GM12864 (cell line): ENCODE results near the gene WDR59.
"Not testable (repeated sequence)": the region's sequence is repeated elsewhere in the genome, so short reads cannot be mapped to it uniquely, and the experiment has no call there.

Experiments
- DNase-seq: peaks from one replicate; pipeline ENCODE4 v3.0.0-alpha.2; 2011; ENCODE audit warnings: low read depth
- H3K4me3 ChIP-seq: 2 replicates; pipeline ENCODE4 v1.5.1; 2011; ENCODE audit warnings: mild to moderate bottlenecking, low read depth, low read length, control low read depth
- TF ChIP-seq, protein P1 (sequence below): IDR thresholded peaks from 2 replicates; pipeline ENCODE4 v1.5.1; 2011; ENCODE audit warnings: low read depth, mild to moderate bottlenecking, moderate library complexity, low read length, control low read depth, inconsistent platforms; ENCODE audit errors: missing control alignments

The WDR59 gene

DNA sequence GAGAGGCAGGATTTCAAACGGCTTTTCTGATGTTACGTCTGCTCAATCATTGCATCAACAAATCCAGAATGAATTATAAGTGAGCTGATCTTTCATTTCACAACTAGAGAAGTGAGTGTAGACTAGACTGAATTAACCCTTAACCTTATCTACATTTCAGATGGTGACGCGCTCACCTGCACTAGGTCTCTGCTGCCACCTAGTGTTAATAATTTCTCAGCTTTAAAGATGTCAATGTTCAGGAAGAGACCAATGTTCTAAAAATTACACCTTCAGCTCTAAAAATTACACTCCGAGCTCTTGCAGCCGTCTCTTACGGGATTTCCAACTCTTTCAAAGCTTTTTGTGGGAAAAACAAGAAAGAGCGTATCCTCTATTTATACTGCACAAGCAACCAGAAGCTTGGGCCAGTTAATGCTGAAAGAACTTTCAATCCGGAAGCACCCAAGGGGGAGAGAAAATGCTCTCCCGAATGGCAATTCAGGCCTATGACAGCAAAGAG lies 122.1 kb downstream of the WDR59 start:
- no peak overlapping the region for H3K4me3 ChIP-seq
- TF ChIP-seq, protein P1, sequence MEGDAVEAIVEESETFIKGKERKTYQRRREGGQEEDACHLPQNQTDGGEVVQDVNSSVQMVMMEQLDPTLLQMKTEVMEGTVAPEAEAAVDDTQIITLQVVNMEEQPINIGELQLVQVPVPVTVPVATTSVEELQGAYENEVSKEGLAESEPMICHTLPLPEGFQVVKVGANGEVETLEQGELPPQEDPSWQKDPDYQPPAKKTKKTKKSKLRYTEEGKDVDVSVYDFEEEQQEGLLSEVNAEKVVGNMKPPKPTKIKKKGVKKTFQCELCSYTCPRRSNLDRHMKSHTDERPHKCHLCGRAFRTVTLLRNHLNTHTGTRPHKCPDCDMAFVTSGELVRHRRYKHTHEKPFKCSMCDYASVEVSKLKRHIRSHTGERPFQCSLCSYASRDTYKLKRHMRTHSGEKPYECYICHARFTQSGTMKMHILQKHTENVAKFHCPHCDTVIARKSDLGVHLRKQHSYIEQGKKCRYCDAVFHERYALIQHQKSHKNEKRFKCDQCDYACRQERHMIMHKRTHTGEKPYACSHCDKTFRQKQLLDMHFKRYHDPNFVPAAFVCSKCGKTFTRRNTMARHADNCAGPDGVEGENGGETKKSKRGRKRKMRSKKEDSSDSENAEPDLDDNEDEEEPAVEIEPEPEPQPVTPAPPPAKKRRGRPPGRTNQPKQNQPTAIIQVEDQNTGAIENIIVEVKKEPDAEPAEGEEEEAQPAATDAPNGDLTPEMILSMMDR = peak; percentile 71
- no peak for DNase-seq

DNA sequence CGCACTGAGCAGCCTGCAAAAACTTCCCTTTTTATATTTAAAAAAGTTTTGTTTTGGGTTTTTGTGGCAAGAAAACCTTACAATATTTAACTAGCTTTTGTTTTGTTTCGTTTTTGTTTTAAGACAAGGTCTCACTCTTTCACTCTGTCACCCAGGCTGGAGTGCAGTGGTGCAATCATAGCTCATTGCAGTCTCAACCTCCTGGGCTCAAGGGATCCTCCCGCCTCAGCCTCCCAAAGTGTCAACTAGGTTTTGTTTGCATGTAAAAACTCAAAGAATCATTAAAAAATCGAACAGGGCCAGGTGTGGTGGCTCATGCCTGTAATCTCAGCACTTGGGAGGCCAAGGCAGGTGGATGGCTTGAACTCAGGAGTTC lies 132.4 kb downstream of the WDR59 start:
- DNase-seq = no peak
- no peak overlapping the region for H3K4me3 ChIP-seq
- TF ChIP-seq, protein P1 = no peak

DNA sequence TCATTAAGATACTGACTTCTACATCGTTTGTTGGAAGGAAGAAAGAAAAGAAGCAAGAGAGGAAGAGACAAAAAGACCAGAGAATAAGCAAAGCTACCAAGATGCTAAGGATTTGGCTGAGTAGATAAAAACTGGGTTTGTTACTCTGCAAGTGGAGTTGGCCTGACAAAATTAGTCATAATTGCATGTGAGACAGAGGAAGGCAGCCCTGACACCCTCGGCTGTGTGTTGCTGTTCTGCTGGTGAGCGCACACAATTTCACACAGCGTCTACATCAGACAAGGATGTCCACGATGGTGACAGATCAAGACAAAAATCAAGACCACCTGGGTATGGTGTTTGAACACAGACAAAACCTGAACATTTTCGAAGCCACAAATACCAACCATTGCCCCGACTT lies 134.9 kb downstream of the WDR59 start:
- TF ChIP-seq, protein P1 = no peak
- H3K4me3 ChIP-seq = no peak overlapping the region
- no peak for DNase-seq

DNA sequence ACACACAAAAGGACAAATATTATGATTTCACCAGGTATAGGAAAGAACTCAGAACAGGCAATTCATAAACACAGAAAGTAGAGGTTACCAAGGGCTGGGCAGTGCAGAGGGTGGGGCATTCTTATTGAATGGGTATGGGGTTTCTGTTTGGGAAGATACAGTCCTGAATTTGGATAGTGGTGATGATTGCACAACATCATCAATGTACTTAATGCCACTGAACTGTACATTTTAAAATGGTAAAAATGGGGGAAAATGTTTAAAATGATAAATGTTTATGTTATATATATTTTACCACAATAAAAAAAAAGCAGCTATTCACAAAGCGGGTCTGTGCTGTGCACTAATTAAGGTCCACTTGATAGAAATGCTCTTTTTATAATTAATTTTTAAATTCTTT lies 137.7 kb downstream of the WDR59 start:
- H3K4me3 ChIP-seq = no peak overlapping the region
- TF ChIP-seq, protein P1 = no peak
- DNase-seq = no peak

DNA sequence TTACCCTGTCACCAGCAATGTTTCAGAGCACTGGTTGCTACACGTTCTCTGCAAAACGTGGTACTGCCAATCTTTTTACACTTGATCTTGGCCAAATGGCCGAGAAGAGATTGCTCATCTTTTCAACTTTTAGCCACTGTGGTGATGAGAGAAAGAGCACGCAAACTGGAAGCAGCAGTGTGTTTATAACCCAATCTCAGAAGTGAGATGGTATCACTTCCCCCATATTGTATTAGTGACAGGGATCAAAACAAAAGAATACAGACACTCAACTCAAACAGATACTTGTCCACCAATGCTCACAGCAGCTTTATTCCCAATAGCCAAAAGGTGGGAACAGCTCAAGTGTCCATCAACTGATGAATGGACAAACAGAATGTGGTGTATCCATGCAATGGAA lies 138.2 kb downstream of the WDR59 start:
- TF ChIP-seq, protein P1 = no peak
- H3K4me3 ChIP-seq = no peak overlapping the region
- DNase-seq = no peak

DNA sequence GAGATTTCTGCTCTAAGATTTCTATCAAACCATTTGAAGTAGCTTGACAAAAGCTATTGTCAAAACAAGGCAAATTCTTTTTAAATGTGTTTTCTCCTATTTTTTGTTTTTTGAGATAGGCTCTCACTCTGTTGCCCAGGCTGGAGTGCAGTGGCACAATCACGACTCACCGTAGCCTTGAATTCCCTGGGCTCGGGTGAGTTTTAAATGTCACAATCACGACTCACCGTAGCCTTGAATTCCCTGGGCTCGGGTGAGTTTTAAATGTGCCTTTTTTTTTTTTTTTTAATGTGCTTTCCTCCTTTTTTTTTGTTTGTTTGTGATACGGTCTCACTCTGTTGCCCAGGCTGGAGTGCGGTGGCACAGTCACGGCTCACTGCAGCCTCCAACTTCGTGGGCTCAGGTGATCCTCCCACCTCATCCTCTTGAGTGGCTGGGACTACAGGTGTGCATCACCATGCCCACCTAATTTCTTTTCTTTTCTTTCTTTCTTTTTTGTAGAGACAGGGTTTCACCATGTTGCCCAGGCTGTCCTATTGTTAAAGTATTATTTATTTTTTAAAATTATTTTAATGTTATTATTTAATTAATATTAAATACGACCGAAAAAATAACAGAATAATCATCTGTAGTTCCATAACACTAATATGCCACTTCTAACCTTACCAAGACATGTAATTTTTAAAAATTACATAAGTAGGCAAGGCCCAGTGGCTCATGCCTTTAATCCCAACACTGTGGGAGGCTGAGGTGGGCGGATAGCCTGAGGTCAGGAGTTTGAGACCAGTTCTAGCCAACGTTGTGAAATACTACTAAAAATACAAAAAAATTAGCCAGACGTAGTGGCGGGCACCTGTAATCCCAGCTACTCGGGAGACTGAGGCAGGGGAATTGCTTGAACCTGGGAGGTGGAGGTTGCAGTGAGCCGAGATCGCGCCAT lies 140.6 kb downstream of the WDR59 start:
- no peak for DNase-seq
- TF ChIP-seq, protein P1 = no peak
- no peak overlapping the region for H3K4me3 ChIP-seq

DNA sequence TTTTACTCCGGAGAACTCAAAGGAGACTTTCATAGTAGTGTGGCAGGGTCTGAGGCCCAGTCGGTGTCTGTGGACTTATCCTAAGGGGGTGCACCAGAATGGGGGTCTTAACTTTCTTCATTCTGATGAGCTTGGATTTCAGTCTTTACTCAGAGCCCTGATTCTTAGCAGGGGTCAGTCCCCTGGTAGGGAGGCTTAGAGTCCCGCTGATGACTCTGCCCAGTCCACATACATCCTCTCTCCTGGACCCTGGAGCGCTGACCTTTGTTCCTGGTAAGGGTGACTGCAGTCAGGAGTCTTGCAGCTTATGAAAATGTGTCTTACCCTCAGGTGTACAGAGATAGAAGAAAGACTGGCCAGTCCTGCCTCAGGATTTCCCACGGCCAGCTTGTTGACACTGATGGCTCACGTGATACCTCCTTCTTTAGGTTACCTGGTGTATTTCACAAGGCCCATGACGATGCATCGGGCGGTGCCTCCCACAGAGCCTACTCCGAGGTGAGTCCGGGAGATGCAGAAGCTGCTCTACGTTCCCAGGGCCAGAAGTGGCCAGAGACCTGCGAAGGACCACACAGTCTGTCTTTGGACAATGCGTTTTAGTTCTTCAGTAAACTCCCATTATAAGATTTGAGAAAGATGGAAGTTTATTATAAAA lies 141.4 kb downstream of the WDR59 start:
- not testable (repeated sequence) for DNase-seq

More for the DNA sequence above, 141.4 kb downstream of the WDR59 start:
- not testable (repeated sequence) for H3K4me3 ChIP-seq
